Panc1 (cell line): ENCODE data around the gene KCNT1. TPM values are rescaled to one million over a fixed set of nuclear protein-coding genes. Genes with fewer than 3 reads are reported as not detected.

ENCODE experiments used
- ATAC-seq: fragments of 200-7000 bp; cut with Tn5 transposase; 2 replicates; pipeline ENCODE4 v1.9.1; 2020; ENCODE audit warnings: mild to moderate bottlenecking, moderate library complexity
- BruUV-seq: library from RNA; stranded (reverse); fragments of 400-500 nt; replicated peaks from 2 replicates; lab custom pipeline; 2021; lab: Mats Ljungman, UMichigan
- CTCF ChIA-PET: fragments of 300-600 bp; sonication (Branson Sonifier 250); formaldehyde crosslinking; loops from one replicate; lab custom pipeline; 2022; ENCODE audit warnings: antibody characterized with exemption; lab: Charles Lee
- POLR2A ChIA-PET: fragments of 300-600 bp; sonication (Branson Sonifier 250); formaldehyde crosslinking; loops from one replicate; lab custom pipeline; 2022; ENCODE audit warnings: antibody characterized with exemption; lab: Charles Lee
- DNase-seq: peaks from one replicate; pipeline ENCODE4 v3.0.0-alpha.2; 2010; ENCODE audit warnings: low read depth, low spot score
- H3K27ac ChIP-seq: 2 replicates; pipeline ENCODE4 v1.5.1; 2011; ENCODE audit warnings: mild to moderate bottlenecking, low read length, inconsistent platforms
- H3K27me3 ChIP-seq: fragments of 200-500 bp; sonication (Bioruptor generic); 2 replicates; pipeline ENCODE4 v1.6.0; 2014; ENCODE audit warnings: low read length, inconsistent platforms; ENCODE audit not compliant: control insufficient read depth, insufficient read depth
- H3K36me3 ChIP-seq: fragments of 200-500 bp; sonication (Bioruptor generic); 2 replicates; pipeline ENCODE4 v1.5.1; 2014; ENCODE audit warnings: inconsistent platforms, mild to moderate bottlenecking, low read length, moderate library complexity; ENCODE audit not compliant: control insufficient read depth, insufficient read depth
- H3K4me1 ChIP-seq: 2 replicates; pipeline ENCODE4 v1.5.1; 2011; ENCODE audit warnings: inconsistent platforms, mild to moderate bottlenecking, low read length, moderate library complexity; ENCODE audit not compliant: control insufficient read depth, insufficient read depth
- H3K4me3 ChIP-seq, 2 experiments: 2 replicates each; pipeline ENCODE4 v1.5.1; 2011 to 2012; ENCODE audit warnings: low read depth in 2 of 2, low read length in 2 of 2, mild to moderate bottlenecking in 2 of 2, inconsistent platforms in 1 of 2, moderate library complexity in 1 of 2
- H3K9me3 ChIP-seq: fragments of 200-500 bp; sonication (Bioruptor generic); 2 replicates; pipeline ENCODE4 v1.5.1; 2014; ENCODE audit warnings: low read depth, mild to moderate bottlenecking, inconsistent platforms, low read length, moderate library complexity; ENCODE audit not compliant: control insufficient read depth, insufficient read depth
- CTCF ChIP-seq: fragments of 450-650 bp; IDR thresholded peaks from 2 replicates; pipeline ENCODE4 v1.5.1; 2017; ENCODE audit warnings: mild to moderate bottlenecking
- POLR2AphosphoS5 ChIP-seq: IDR thresholded peaks from 2 replicates; pipeline ENCODE4 v1.6.1; 2012; ENCODE audit warnings: mild to moderate bottlenecking, low read depth, low read length, moderate library complexity
- REST ChIP-seq, 2 experiments: IDR thresholded peaks; 2 replicates each; pipeline ENCODE4 v1.6.1; 2011 to 2012; ENCODE audit warnings: low read depth in 2 of 2, control low read depth in 1 of 2, low read length in 1 of 2, mild to moderate bottlenecking in 1 of 2, moderate library complexity in 1 of 2; ENCODE audit not compliant: insufficient read depth in 1 of 2
- SIN3A ChIP-seq: IDR thresholded peaks from 2 replicates; pipeline ENCODE4 v1.6.1; 2012; ENCODE audit warnings: low read depth, mild to moderate bottlenecking, low read length, moderate library complexity, borderline replicate concordance; ENCODE audit not compliant: insufficient read depth
- TCF7L2 ChIP-seq: IDR thresholded peaks from 2 replicates; pipeline ENCODE4 v1.6.1; 2011; ENCODE audit warnings: mild to moderate bottlenecking, low read depth, low read length, inconsistent platforms
- in situ Hi-C: cut with HindIII; loops from 2 replicates; pipeline ENCODE4 v1.10.0; 2016; ENCODE audit warnings: low sequenced_read_pairs, low pct_unique_long_range_greater_than_20kb
- intact Hi-C: fragments of 100-400 bp; cut with micrococcal nuclease; formaldehyde crosslinking; loops from one replicate; pipeline ENCODE4 v1.10.0; 2022; ENCODE audit not compliant: unreplicated experiment
- total RNA-seq: library from RNA; stranded (reverse); gene quantifications from one replicate; pipeline ENCODE4 v1.2.1, GENCODE V29; 2021; ENCODE audit not compliant: unreplicated experiment

Gene KCNT1
- total RNA-seq, 1 experiment from 2014 or later, result not detected

DNA sequence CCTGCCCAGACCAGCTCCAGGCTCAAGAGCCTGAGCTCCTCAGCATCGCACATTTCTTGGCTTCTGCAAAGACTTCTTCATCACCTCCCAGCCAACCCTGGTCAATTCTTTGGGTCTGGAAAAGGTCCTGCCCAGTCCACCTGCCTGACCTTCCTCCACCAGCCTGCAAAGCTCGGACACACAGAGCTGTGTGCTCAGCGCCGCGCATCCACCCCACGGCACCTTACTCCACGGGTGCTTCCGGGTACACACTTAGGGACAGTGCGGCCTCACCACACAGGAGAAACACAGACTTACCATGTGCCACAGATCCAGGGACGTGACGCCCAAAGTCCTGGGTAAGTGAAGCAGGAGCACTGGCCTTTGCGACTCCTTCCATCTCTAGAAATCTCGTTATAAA, 97.3 kb downstream of the KCNT1 start:
- CTCF ChIA-PET, result no interaction called here
- DNase-seq (no peak), ATAC-seq (no peak)
- Histone ChIP-seq H3K4me3 (no peak overlapping the region), H3K27me3 (no peaks in the 10 kb centered on the region), H3K9me3 (no peaks in the 10 kb centered on the region), H3K27ac (no peak overlapping the region), H3K4me1 (no peaks in the 10 kb centered on the region), H3K36me3 (no peaks in the 10 kb centered on the region)
- no TSS peak for BruUV-seq
- in situ Hi-C loops (no loop called here), intact Hi-C loops (no loop called here)
- TF ChIP-seq POLR2AphosphoS5, result no peak
- TF ChIP-seq TCF7L2, result no peak
- no peak for TF ChIP-seq REST (IDR thresholded peaks at IDR 0.05; ENCODE audit: insufficient read depth in 1 of 2, low read depth in 2 of 2, low read length in 1 of 2)
- POLR2A ChIA-PET, result interaction anchor here (0.6 kb wide), 1 partner anchor 141 kb away, joined by 4 read pairs; no protein-coding TSS in a partner anchor

GRCh38 chr9:135801070-135801469, 99.1 kb downstream of the KCNT1 start:
- H3K27ac ChIP-seq, result no peak overlapping the region
- no TSS peak for BruUV-seq
- no peaks in the 10 kb centered on the region for H3K36me3 ChIP-seq
- no peak for ATAC-seq
- CTCF ChIA-PET, result no interaction called here
- POLR2A ChIA-PET, result no interaction called here
- no peaks in the 10 kb centered on the region for H3K4me1 ChIP-seq
- H3K9me3 ChIP-seq, result no peaks in the 10 kb centered on the region
- H3K4me3 ChIP-seq, result no peak overlapping the region
- intact Hi-C loops, result no loop called here
- H3K27me3 ChIP-seq, result no peaks in the 10 kb centered on the region
- in situ Hi-C loops, result no loop called here
- TF ChIP-seq CTCF (no peak), POLR2AphosphoS5 (no peak), TCF7L2 (no peak), REST (IDR thresholded peaks at IDR 0.05; ENCODE audit: insufficient read depth in 1 of 2, low read depth in 2 of 2, low read length in 1 of 2) (no peak), SIN3A (no peak)
- no peak for DNase-seq
